NCI-H2227 (cell line): Measurements from ENCODE around the gene STARD13.
A peak's percentile ranks its signal among the peaks of the same experiment; 100 is the strongest.

Experiments used
- DNase-seq: peaks from one replicate; lab custom pipeline; 2025; ENCODE audit not compliant: unreplicated experiment; lab: John Stamatoyannopoulos, UW

The STARD13 gene

DNA sequence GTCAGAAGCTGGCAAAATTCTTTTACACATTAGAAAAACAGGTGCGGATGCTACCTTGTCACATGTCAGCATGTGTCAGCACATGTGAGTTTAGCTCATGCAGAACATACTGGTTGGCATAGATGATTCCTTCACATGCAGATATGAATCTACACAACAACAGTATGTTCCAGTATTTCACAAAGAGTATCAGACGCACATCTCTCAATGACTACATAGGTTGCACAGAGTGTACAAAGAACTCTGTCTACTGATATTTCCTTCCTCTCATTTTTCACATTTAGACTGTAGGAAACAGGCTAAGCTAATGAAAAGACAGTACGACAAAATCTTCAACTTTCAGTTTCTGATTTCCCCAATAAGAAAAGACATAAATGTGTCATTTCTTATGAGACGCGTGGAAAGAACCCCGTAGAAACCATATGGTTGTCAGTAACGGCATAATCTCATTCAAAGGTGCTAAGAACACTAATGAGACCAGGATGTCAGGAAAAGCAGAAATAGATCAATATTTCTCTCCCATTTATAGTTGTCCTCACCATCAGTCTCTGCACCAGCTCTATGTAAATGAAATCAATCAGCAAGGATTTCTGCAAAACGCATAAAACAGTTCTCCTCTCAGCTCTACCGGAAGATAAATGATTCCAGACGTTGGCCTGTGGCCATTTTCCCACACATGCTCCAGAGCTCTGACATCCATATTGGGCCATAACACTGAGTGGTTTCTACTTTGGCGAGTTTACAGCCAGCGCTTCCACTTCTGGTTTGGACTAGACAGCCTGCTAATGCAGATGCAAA lies 81.2 kb downstream of the STARD13 start:
- DNase-seq: no peak

- DNase-seq: no peak
These were observed 82.8 kb downstream of the STARD13 start for GRCh38 chr13:33202644-33203169.

DNA sequence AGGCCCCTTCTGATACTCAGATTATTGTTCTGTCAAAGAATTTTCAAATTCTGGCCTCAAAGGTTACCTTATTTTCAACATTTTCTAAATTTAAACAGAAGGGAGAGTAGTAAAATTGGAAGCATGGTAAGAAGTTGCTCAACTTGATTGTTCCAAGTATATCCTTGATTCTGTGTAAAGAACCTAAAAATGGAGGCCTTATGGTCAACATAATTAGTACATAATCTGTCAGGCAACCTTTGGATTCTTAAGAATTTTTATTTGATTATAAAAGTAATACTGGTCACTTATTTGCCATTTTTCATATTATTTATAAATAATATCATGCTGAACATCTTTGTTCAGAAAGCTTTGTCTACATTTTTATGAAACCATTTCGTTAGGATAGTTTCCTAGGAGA lies 83.9 kb downstream of the STARD13 start:
- no peak for DNase-seq

GRCh38 chr13:33199289-33199850 lies 86.2 kb downstream of the STARD13 start:
- no peak for DNase-seq

GRCh38 chr13:33197541-33197971 lies 88.0 kb downstream of the STARD13 start:
- DNase-seq: no peak

GRCh38 chr13:33196767-33197166 lies 88.8 kb downstream of the STARD13 start:
- no peak for DNase-seq

GRCh38 chr13:33195693-33196464 lies 89.7 kb downstream of the STARD13 start:
- no peak for DNase-seq

- DNase-seq: peak; percentile 67
These were observed 90.5 kb downstream of the STARD13 start for GRCh38 chr13:33194820-33195692.

GRCh38 chr13:33193428-33193974 lies 92.1 kb downstream of the STARD13 start:
- no peak for DNase-seq

DNA sequence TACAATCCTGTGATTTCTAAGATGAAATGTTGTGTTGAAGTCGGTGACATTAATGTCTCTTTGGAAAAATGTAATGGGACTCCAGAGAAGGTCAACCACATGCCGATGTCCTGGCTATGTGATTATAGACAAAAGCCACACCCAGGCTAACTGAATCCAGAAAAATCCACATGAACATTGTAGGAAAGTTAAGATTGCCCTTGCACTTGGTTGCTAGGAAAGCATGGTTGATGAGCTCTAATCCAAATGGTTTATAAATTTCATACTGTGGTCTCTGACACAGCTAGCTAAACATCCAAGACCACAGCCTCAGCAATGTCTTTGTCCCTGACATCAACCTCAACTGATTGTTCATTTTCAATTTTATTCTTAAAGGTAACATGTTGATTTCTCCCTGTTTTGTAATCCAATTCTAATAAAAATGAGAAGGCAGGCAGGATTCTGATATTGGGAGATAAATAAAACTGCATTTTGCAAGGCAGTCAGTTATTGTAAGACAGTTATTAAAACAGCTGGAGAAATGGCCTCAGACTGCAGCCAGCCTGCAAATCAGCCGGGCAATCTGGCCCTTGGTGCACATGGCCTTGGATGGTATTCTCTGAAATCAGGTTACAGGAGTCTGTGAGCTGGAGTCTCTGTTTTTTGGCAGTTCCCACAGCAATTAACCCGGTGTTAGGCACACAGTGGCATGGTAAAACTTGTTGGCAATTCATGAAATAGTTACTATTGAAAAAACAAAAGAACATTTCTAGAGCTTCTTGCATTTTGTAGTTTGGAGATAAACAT lies 93.9 kb downstream of the STARD13 start:
- no peak for DNase-seq

GRCh38 chr13:33189470-33189869 lies 96.1 kb downstream of the STARD13 start:
- no peak for DNase-seq

- DNase-seq: no peak
These were observed 97.3 kb downstream of the STARD13 start for GRCh38 chr13:33188093-33188882.

DNA sequence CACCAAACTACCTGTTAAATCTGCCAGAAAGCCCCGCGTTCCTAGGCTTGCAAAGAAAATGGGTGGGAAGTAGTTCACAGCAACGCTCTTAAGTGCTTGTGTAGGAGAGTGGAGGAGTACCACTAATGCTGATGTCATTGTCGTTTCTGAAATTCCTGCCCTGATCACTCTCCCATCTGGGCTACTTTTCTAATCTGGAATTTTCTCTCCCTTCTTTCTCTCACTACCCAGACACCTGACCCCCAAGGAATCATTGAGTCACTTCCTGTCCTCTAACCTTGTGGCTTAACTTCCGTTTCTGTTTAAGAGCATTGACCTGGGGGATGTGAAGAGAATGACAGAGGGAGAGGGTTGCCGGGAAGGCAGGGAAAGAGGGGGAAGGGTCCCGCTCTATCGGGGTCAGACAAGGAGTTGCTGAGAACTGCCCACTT lies 98.7 kb downstream of the STARD13 start:
- peak; percentile 44 for DNase-seq

GRCh38 chr13:33185853-33186252 lies 99.7 kb downstream of the STARD13 start:
- DNase-seq: no peak

- DNase-seq: no peak
These were observed 101.0 kb downstream of the STARD13 start for GRCh38 chr13:33184530-33184929.

- DNase-seq: no peak
These were observed 101.5 kb downstream of the STARD13 start for GRCh38 chr13:33184112-33184490.

DNA sequence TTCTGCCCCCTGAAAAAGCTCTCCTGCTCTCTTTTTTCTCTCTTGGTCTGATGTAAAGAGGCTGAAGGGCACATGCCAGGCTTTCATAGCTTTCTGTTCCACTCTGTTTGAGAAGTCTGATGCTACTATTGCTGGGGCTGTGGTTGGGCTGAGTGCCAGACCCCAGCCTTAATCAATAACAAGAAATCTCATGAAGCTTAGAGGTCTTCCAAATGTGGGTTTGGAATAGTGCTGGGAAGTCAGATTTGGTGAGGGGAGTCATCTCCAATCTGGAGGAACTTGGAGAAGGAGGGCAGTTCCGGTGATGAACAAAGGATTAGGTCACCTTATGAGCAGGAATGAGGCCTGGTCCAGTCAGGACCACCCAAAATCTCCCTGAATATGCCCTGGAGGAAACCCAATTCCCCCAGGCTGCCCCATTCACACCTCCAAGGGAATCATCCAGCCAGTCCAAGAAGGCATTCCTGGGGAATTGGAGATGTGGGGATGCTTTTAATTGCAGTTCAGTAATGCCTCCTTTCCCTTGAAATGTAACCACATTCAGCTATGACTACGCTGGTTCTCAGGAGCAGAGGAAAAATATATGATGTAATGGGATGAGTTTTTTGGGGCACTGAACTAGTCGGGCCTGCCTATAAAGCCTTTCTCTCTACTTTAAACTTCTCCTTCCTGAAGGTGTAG lies 102.0 kb downstream of the STARD13 start:
- DNase-seq: no peak

DNA sequence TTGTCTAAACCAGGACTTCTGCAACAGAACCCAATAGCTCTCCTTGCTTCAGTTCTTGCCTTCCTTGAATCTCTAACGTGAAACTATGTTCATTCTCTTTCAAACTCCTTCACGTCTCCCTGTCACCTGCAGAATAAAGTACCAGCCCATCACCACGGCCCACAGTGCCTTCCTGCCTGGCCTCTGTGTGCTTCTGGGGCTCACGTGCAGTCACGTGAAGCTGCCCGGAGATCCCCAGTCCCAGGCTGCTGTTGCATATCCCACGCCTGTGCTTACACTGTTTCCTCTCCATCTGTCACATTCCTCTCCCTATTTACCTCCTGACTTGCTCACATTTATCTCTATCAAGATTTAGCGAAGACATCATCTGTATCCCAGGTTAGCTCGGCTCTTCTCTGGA lies 102.8 kb downstream of the STARD13 start:
- DNase-seq: no peak
